RCC 7860 (cell line): ENCODE results near the gene TCP11.

Source experiments
- DNase-seq: peaks from one replicate; pipeline ENCODE4 v3.0.0-alpha.2; 2015; ENCODE audit warnings: low spot score
- FAIRE-seq: peaks from 2 replicates; lab custom pipeline; 2012; peaks lifted over from hg19 to GRCh38; lab: Jason Lieb, UNC

Gene TCP11

GRCh38 chr6:35083507-35083906, 57.6 kb downstream of the TCP11 start:
- no peak for DNase-seq
- FAIRE-seq, result no peak

- FAIRE-seq, result no peak
These were observed 58.3 kb downstream of the TCP11 start for GRCh38 chr6:35082733-35083403.

GRCh38 chr6:35082046-35082732, 59.0 kb downstream of the TCP11 start:
- DNase-seq (no peak), FAIRE-seq (no peak)

More at GRCh38 chr6:35082733-35083403, 58.3 kb downstream of the TCP11 start:
- DNase-seq, result no peak

- no peak for FAIRE-seq
- DNase-seq, result no peak
These were observed 59.7 kb downstream of the TCP11 start for GRCh38 chr6:35081426-35081851.

GRCh38 chr6:35080821-35081425, 60.2 kb downstream of the TCP11 start:
- no peak for DNase-seq
- no peak for FAIRE-seq

- no peak for FAIRE-seq
- no peak for DNase-seq
These were observed 61.0 kb downstream of the TCP11 start for GRCh38 chr6:35080016-35080680.

GRCh38 chr6:35079311-35080000, 61.7 kb downstream of the TCP11 start:
- DNase-seq, result no peak

GRCh38 chr6:35078896-35079295, 62.2 kb downstream of the TCP11 start:
- FAIRE-seq (no peak), DNase-seq (no peak)

More at GRCh38 chr6:35079311-35080000, 61.7 kb downstream of the TCP11 start:
- FAIRE-seq, result no peak

- DNase-seq, result no peak
These were observed 62.8 kb downstream of the TCP11 start for GRCh38 chr6:35078226-35078850.

GRCh38 chr6:35077713-35078105, 63.4 kb downstream of the TCP11 start:
- DNase-seq (no peak), FAIRE-seq (no peak)

More at GRCh38 chr6:35078226-35078850, 62.8 kb downstream of the TCP11 start:
- no peak for FAIRE-seq

GRCh38 chr6:35076997-35077712, 64.0 kb downstream of the TCP11 start:
- FAIRE-seq (no peak), DNase-seq (no peak)

- no peak for FAIRE-seq
These were observed 67.2 kb downstream of the TCP11 start for GRCh38 chr6:35073766-35074471.

GRCh38 chr6:35073211-35073610, 67.9 kb downstream of the TCP11 start:
- DNase-seq, result no peak
- FAIRE-seq, result no peak

More at GRCh38 chr6:35073766-35074471, 67.2 kb downstream of the TCP11 start:
- no peak for DNase-seq

GRCh38 chr6:35072698-35073055, 68.5 kb downstream of the TCP11 start:
- FAIRE-seq, result no peak
- no peak for DNase-seq

GRCh38 chr6:35072051-35072697, 69.0 kb downstream of the TCP11 start:
- no peak for FAIRE-seq
- no peak for DNase-seq

- no peak for DNase-seq
- FAIRE-seq, result no peak
These were observed 69.7 kb downstream of the TCP11 start for GRCh38 chr6:35071347-35071994.

- no peak for DNase-seq
- FAIRE-seq, result no peak
These were observed 71.0 kb downstream of the TCP11 start for GRCh38 chr6:35070111-35070510.

- no peak for DNase-seq
- FAIRE-seq, result no peak
These were observed 71.9 kb downstream of the TCP11 start for GRCh38 chr6:35069262-35069661.
